NCI-H2196 treated with DMSO at 0.1 percent for 48 hours (cell line): ENCODE data around the gene SGF29.
A peak's percentile ranks its signal among the peaks of the same experiment; 100 is the strongest.
"Not testable (repeated sequence)": the region's sequence is repeated elsewhere in the genome, so short reads cannot be mapped to it uniquely, and the experiment has no call there.

Source experiments
- DNase-seq: peaks from one replicate; lab custom pipeline; 2025; ENCODE audit not compliant: unreplicated experiment; lab: John Stamatoyannopoulos, UW

Gene SGF29

DNA sequence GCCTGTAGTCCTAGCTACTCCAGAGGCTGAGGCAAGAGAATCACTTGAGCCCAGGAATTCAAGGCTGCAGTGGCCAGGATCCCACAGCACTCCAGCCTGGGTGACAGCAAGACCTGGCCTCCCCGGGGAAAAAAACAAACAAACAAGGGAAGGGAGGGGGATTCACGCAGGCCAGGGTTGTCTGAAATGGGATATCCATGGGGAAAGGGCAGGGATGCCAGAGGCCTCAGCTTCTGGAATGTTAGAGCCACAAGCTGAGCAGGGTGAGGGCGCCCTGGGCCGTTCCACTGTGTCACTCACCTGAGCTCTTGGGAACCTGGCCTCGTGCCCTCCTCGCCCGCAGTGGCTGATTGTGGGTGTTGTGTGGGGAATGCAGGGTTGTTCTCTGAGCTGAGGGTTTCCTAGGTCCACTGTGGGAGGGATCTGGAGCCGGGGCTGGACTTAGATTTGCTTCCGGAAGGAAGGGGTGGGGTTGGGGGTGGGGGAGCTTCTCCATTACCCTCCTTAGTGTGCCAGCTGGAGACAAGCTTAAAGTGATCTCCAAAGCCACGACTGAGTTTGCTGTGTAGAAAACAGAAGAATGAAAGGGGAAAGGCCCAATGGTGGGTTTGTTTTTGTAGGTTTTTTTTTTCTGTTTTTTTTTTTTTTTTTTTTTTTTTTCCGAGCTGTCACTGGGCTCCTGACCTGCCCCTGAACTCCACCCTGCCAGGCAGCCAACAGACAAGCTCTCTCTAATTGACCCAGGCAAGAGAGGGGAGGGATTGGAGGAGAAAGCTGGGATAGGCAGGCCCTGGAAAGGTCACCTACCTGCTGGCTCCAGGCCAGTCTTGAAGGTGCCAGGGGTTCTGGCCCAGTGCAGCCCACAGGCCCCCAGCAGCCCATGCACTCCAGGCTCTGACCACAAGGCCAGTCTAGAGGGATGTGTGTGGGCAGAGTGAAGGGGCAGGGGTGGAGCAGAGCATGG is 56.2 kb downstream of the SGF29 start, which contains the start of gene SULT1A1:
Gene SULT1A1 (minus strand): TSS at position 414 of the 964 bp plus-strand sequence. CDS start 1,189 bp downstream, outside the sequence.
- no peak for DNase-seq

DNA sequence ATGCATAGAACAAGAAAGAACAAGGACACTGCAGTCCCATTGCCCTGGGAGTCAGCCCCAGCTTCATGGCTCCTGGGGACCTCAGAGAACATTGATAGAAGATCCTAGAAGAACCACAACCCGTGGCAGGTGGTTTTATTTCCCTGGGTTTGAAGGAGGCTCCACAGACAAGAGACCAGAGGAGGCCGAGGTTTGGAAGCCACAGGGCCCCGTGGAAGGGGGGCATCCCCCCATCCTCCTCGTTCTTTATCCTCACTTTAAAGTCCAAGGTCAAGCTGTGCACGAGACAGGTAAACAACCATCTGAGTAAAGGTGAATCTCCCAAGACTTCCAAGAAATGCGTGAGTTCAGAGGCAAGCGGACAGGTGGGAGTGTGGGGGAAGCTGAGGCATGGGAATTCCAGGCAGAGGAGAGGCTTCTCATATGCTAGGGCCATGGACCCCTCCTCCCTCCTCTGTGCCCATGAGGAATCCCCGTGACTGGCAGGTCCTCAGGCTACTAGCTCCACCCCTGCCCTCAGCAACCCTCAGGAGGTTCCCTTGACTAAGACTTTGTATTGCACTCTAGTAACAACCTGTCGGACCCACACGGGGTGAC is 57.0 kb downstream of the SGF29 start:
- no peak for DNase-seq

DNA sequence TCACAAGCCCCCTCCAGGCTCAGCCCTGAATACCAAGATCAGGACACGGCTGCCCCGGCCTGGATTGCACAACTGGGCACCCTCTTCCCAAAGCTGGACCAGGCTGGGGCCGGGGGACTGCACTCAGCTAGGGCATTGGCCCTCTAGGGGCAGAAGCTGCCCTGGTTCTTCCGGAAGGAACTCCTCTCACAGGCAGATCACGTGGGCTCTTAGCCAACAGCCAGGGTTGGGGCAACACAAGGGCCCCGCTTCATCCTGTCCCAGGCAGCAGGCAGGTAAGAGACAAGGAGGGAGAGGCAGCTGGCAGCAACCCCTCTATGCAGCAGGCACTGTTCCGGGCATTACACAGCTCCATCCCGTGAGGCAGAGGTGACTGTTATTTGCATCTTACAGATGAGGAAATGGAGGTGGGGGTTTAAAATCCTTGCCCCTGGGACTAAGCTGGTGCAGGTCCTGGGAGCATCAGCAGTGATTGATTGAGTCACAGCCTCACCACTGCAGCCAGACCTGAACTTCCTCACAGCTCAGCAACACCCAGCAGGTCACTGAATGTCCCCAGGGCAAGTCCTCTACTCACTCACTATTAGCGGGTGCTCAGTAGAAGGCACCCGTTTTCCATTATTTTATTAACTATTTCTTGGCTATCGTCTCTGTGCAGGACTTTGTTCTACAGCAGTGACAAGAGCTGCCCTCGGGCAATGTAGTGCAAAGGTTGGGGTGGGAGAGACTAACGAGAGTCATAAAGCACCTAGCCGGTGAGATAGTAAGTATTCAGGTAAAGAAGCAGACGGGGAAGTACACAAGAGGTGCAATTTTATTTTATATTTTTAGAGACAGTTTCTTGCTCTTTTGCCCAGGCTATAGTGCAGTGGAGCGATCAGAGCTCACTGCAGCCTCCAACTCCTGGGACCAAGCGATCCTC is 58.9 kb downstream of the SGF29 start:
- not testable (repeated sequence) for DNase-seq

- DNase-seq = not testable (repeated sequence)
Observed at GRCh38 chr16:28613912-28614311, 60.2 kb downstream of the SGF29 start.

GRCh38 chr16:28614561-28614960 is 60.8 kb downstream of the SGF29 start:
- DNase-seq = not testable (repeated sequence)

- DNase-seq = peak; percentile 3
Observed at GRCh38 chr16:28615486-28616223, 61.9 kb downstream of the SGF29 start.

DNA sequence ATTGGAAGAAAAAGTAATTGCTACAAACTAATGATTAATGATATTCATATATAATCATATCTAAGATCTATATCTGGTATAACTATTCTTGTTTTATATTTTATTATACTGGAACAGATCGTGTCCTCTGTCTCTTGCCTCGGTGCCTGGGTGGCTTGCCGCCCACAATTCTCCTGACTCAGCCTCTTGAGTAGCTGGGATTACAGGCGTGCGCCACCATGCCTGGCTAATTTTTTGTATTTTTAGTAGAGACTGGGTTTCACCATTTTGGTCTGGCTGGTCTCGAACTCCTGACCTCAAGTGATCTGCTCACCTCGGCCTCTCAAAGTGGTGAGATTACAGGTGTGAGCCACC is 62.5 kb downstream of the SGF29 start:
- DNase-seq = not testable (repeated sequence)

DNA sequence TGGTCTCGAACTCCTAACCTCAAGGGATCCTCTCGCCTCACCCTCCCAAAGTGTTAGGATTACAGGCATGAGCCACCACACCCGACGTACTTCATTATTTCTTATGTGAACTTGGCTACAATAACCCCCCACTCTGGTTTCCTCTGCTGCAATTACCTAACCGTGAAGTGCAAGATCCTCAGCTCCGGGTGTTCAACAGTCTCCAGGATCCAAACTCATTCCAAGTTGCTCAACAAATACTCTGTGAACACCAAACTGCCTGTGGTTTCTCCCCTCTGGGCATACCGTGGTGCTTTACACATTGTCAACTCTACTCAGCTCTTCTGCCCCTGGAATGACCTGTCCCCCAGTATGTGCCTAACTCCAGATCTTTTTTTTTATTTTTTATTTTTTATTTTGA is 62.9 kb downstream of the SGF29 start:
- DNase-seq = no peak

DNA sequence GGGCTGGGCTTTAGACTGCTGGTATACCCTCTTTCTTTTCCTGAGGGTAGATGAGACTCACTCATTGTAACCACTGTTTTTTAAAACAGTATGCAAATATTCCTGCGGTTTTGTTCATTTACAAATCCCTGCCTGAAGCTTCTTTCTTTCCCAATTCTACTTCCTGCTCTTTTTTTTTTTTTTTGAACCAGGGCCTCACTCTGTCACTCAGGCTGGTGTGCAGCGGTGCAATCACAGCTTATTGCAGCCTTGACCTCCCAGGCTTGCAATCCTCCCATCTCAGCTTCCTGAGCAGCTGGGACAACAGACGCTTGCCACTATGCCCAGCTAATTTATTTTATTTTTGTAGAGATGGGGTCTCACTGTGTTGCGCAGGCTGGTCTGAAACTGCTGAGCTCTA is 64.2 kb downstream of the SGF29 start:
- DNase-seq = no peak

GRCh38 chr16:28620316-28620715 is 66.6 kb downstream of the SGF29 start:
- not testable (repeated sequence) for DNase-seq

GRCh38 chr16:28621481-28622155 is 67.9 kb downstream of the SGF29 start:
- DNase-seq = no peak

DNA sequence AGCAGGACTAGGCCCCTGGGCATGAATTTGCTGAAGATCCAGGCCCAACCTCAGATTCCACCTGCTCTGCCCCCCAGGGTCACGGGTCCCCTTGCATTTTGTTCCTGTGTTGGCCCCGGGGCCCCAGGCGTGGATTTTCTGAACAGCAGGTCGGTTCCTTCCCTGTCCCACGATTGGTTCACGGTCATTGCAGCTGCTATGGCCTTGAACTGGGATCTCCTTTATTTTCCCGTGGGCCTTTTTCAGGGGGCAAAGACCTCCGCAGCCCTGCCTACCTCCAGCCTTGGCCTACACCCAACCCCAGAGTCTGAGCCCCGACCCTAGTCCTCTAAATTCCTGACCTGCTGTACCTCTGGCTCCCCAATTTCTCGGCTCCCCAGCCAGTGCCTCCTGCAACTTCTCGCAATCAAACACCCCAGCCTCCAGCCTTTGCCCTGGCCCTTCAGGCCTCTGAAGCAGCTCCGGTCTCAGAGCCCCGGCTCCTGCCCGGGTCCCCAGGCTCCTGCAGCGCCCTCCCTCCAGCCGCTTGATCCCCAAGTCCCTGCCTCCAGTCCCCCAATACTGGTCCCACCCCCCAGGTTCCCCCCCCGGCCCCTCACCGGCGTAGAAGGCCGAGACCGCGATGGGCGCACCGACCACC is 68.9 kb downstream of the SGF29 start:
- not testable (repeated sequence) for DNase-seq

- DNase-seq = peak; percentile 67
Observed at GRCh38 chr16:28623172-28623711, 69.5 kb downstream of the SGF29 start.

GRCh38 chr16:28630905-28631304 is 77.2 kb downstream of the SGF29 start:
- not testable (repeated sequence) for DNase-seq

- not testable (repeated sequence) for DNase-seq
Observed at GRCh38 chr16:28636093-28636823, 82.5 kb downstream of the SGF29 start.

- not testable (repeated sequence) for DNase-seq
Observed at GRCh38 chr16:28637765-28638164, 84.0 kb downstream of the SGF29 start, which contains the start of gene NPIPB8. Gene NPIPB8 (plus strand): TSS chr16:28638065. CDS start chr16:28638361, 296 bp downstream.

DNA sequence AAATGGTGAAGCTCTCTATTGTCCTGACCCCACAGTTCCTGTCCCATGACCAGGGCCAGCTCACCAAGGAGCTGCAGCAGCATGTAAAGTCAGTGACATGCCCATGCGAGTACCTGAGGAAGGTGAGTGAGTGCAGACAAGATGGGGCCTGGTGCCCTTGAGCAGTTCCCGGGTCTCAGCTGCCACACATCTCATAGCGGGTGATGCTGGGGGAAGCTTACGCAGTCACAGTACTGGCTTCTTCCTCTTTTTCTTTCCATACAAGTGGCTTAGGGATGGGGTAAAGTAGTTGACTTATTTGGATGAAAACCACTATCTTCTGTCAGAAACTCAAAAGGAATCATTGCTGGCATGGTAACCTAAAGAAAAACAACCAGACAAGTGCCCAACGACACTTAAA is 84.6 kb downstream of the SGF29 start:
- not testable (repeated sequence) for DNase-seq

DNA sequence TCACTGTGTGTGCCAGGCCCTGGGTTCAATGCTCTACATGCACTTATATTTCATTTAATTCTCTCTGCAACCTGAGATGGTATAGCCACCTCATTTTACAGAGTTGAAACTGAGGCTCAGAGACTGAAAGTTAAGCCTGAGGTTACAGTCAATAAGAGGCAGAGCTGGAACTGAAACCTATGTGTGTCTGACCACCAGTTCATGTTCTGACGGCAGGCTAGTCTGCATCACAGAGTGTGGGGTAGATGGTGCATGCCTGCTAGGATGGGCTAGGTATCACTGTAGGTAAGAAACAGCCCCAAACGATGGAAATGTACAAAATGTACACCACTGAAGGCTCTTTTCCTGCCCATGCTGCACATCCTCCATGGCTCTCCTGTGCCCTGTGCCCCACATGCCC is 86.2 kb downstream of the SGF29 start:
- not testable (repeated sequence) for DNase-seq
